HEK293T (cell line): ENCODE measurements around the gene NLRP1.

Source experiments
- ARNT ChIP-seq: fragments of 450-650 bp; IDR thresholded peaks from 2 replicates; pipeline ENCODE4 v1.6.1; 2017; ENCODE audit warnings: mild to moderate bottlenecking
- BHLHE40 ChIP-seq: fragments of 450-650 bp; IDR thresholded peaks from 2 replicates; pipeline ENCODE4 v1.6.1; 2016; ENCODE audit warnings: mild to moderate bottlenecking, moderate library complexity, borderline replicate concordance
- ELF4 ChIP-seq: fragments of 450-650 bp; IDR thresholded peaks from 2 replicates; pipeline ENCODE4 v1.6.1; 2017; ENCODE audit warnings: antibody characterized with exemption
- FOXA1 ChIP-seq: fragments of 450-650 bp; IDR thresholded peaks from 2 replicates; pipeline ENCODE4 v1.6.1; 2016; ENCODE audit warnings: mild to moderate bottlenecking
- FOXK2 ChIP-seq: fragments of 450-650 bp; IDR thresholded peaks from 2 replicates; pipeline ENCODE4 v1.6.1; 2016; ENCODE audit warnings: mild to moderate bottlenecking
- L3MBTL2 ChIP-seq: fragments of 450-650 bp; conservative IDR thresholded peaks from 2 replicates; pipeline ENCODE4 v1.6.1; 2016; ENCODE audit warnings: mild to moderate bottlenecking
- SP1 ChIP-seq: fragments of 450-650 bp; IDR thresholded peaks from 2 replicates; pipeline ENCODE4 v1.6.1; 2017
- SUZ12 ChIP-seq: fragments of 450-650 bp; IDR thresholded peaks from 2 replicates; pipeline ENCODE4 v1.6.1; 2016; ENCODE audit warnings: mild to moderate bottlenecking
- ZNF384 ChIP-seq: fragments of 450-650 bp; IDR thresholded peaks from 2 replicates; pipeline ENCODE4 v1.6.1; 2016

DNA sequence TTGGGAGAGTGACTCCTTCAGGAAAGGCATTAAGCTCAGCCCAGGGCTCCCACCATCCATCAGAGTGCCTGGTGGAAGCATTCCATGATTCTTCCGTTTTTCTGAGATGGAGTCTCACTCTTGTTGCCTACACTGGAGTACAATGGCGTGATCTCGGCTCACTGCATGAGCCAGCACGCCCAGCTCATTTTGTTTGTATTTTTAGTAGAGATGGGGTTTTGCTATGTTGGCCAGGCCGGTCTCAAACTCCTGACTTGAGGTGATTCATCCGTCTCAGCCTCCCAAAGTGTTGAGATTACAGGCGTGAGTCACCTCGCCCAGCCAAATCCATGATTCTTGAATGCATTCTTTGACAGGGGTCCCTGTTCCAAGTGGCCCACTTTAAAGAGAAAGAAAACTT, 74.8 kb downstream of the NLRP1 start:
- no peak for TF ChIP-seq BHLHE40
- TF ChIP-seq SP1: no peak
- no peak for TF ChIP-seq FOXA1
- TF ChIP-seq SUZ12: no peak
- TF ChIP-seq FOXK2: no peak
- TF ChIP-seq ZNF384: no peak
- no peak for TF ChIP-seq ELF4
- TF ChIP-seq L3MBTL2: no peak
- TF ChIP-seq ARNT: no peak
